HepG2 (cell line): ENCODE results near the gene DTD2. TPM values are rescaled to one million over a fixed set of nuclear protein-coding genes. Genes with fewer than 3 reads are reported as not detected.
A peak's percentile ranks its signal among the peaks of the same experiment; 100 is the strongest.

Experiments used
- CBX2 ChIP-seq, 2 experiments: fragments of 200-600 bp in 1 of 2; sonication (generic); formaldehyde crosslinking in 1 of 2; IDR thresholded peaks; 2 replicates each; pipeline versions ENCODE4 v1.7.0 to v1.8.1; 2018 to 2022; ENCODE audit warnings: low read depth in 2 of 2, low read length in 1 of 2, mild to moderate bottlenecking in 1 of 2, missing genetic modification reagents in 1 of 2
- ETS1 ChIP-seq: sonication (generic); formaldehyde crosslinking; IDR thresholded peaks from 2 replicates; pipeline ENCODE4 v1.4.0; 2020; ENCODE audit warnings: missing genetic modification reagents
- FOXA3 ChIP-seq: IDR thresholded peaks from 2 replicates; pipeline ENCODE4 v1.6.1; 2016; ENCODE audit warnings: missing genetic modification reagents, missing compliant biosample characterization
- HINFP ChIP-seq: sonication (generic); formaldehyde crosslinking; IDR thresholded peaks from 2 replicates; pipeline ENCODE4 v1.4.0; 2020; ENCODE audit warnings: low read depth, mild to moderate bottlenecking, missing genetic modification reagents
- ISL2 ChIP-seq: sonication (generic); formaldehyde crosslinking; IDR thresholded peaks from 2 replicates; pipeline ENCODE4 v1.5.0; 2020; ENCODE audit warnings: missing genetic modification reagents
- KMT2A ChIP-seq: sonication (generic); formaldehyde crosslinking; IDR thresholded peaks from 2 replicates; pipeline ENCODE4 v1.4.0; 2020; ENCODE audit warnings: missing genetic modification reagents
- NFKB2 ChIP-seq: sonication (generic); formaldehyde crosslinking; IDR thresholded peaks from 2 replicates; pipeline ENCODE4 v1.4.0; 2020; ENCODE audit warnings: missing genetic modification reagents, borderline replicate concordance
- NKX3-1 ChIP-seq: sonication (generic); formaldehyde crosslinking; IDR thresholded peaks from 2 replicates; pipeline ENCODE4 v1.5.0; 2020; ENCODE audit warnings: missing genetic modification reagents
- NONO ChIP-seq, 2 experiments: fragments of 450-650 bp in 1 of 2; sonication (generic) in 1 of 2; formaldehyde crosslinking in 1 of 2; IDR thresholded peaks in 1 of 2; conservative IDR thresholded peaks in 1 of 2; 2 replicates each; pipeline versions ENCODE4 v1.6.1 to v1.8.0; 2017 to 2022; ENCODE audit warnings: mild to moderate bottlenecking in 1 of 2, missing genetic modification reagents in 1 of 2, moderate library complexity in 1 of 2
- NR2F6 ChIP-seq, 2 experiments: IDR thresholded peaks; 2 replicates each; pipeline ENCODE4 v1.6.1; 2016; ENCODE audit warnings: antibody characterized with exemption in 1 of 2, mild to moderate bottlenecking in 1 of 2
- PCBP1 ChIP-seq: fragments of 200-400 bp; formaldehyde crosslinking; IDR thresholded peaks from 2 replicates; pipeline ENCODE4 v1.6.1; 2017; ENCODE audit warnings: mild to moderate bottlenecking, low read depth, low read length, borderline replicate concordance
- PHB2 ChIP-seq: fragments of 450-650 bp; IDR thresholded peaks from 2 replicates; pipeline ENCODE4 v1.6.1; 2018; ENCODE audit not compliant: partially characterized antibody
- RAD21 ChIP-seq: fragments of 450-650 bp; formaldehyde crosslinking; IDR thresholded peaks from 2 replicates; pipeline ENCODE4 v1.5.0; 2020; ENCODE audit warnings: mild to moderate bottlenecking
- SCMH1 ChIP-seq: sonication (generic); formaldehyde crosslinking; IDR thresholded peaks from 2 replicates; pipeline ENCODE4 v1.9.0; 2021; ENCODE audit warnings: missing genetic modification reagents, mild to moderate bottlenecking, borderline replicate concordance
- SNAI1 ChIP-seq: sonication (generic); formaldehyde crosslinking; IDR thresholded peaks from 2 replicates; pipeline ENCODE4 v1.5.0; 2020; ENCODE audit warnings: mild to moderate bottlenecking, missing genetic modification reagents, borderline replicate concordance
- SOX13 ChIP-seq, 3 experiments: fragments of 450-650 bp in 1 of 3; sonication (generic) in 1 of 3; formaldehyde crosslinking in 1 of 3; IDR thresholded peaks in 2 of 3; conservative IDR thresholded peaks in 1 of 3; 2 replicates each; pipeline versions ENCODE4 v1.5.0 to v1.6.1; 2016 to 2020; ENCODE audit warnings: antibody characterized with exemption in 1 of 3, mild to moderate bottlenecking in 1 of 3, missing compliant biosample characterization in 1 of 3, missing genetic modification reagents in 1 of 3, moderate library complexity in 1 of 3
- THAP8 ChIP-seq: sonication (generic); formaldehyde crosslinking; IDR thresholded peaks from 2 replicates; pipeline ENCODE4 v1.5.1; 2020; ENCODE audit warnings: missing genetic modification reagents, mild to moderate bottlenecking, borderline replicate concordance
- ZBTB21 ChIP-seq: sonication (generic); formaldehyde crosslinking; IDR thresholded peaks from 2 replicates; pipeline ENCODE4 v1.4.0; 2020; ENCODE audit warnings: missing genetic modification reagents
- ZKSCAN8 ChIP-seq: IDR thresholded peaks from 2 replicates; pipeline ENCODE4 v1.6.1; 2016; ENCODE audit warnings: borderline replicate concordance, missing genetic modification reagents, missing compliant biosample characterization
- ZNF18 ChIP-seq: sonication (generic); formaldehyde crosslinking; IDR thresholded peaks from 2 replicates; pipeline ENCODE4 v1.8.0; 2022; ENCODE audit warnings: mild to moderate bottlenecking, missing genetic modification reagents; ENCODE audit not compliant: insufficient replicate concordance
- ZNF180 ChIP-seq: sonication (generic); formaldehyde crosslinking; IDR thresholded peaks from 2 replicates; pipeline ENCODE4 v1.4.0; 2020; ENCODE audit warnings: low read depth, missing genetic modification reagents, borderline replicate concordance
- ZNF326 ChIP-seq: sonication (generic); formaldehyde crosslinking; IDR thresholded peaks from 2 replicates; pipeline ENCODE4 v1.4.0; 2020; ENCODE audit warnings: missing genetic modification reagents, borderline replicate concordance
- ZNF713 ChIP-seq: sonication (generic); formaldehyde crosslinking; IDR thresholded peaks from 2 replicates; pipeline ENCODE4 v1.4.0; 2020; ENCODE audit warnings: mild to moderate bottlenecking, missing genetic modification reagents
- polyA plus RNA-seq, 8 experiments: library from polyadenylated mRNA; depleted of rRNA in 3 of 8; stranded (reverse) in 7 of 8; unstranded in 1 of 8; fragments of >200 nt; fragmentation: Illumina TruSeq in 4 of 8; extraction: Trizol in 4 of 8; gene quantifications; 2 replicates each; pipeline versions ENCODE4 v1.2.1 to v1.2.3, GENCODE V29; 2011 to 2016; ENCODE audit warnings: low read depth in 4 of 8, missing spikeins in 1 of 8, mixed read lengths in 1 of 8; ENCODE audit not compliant: insufficient read depth in 1 of 8
- total RNA-seq, 5 experiments: library from RNA; depleted of rRNA; stranded (reverse); fragments of >200 nt; fragmentation: Illumina TruSeq; extraction: Trizol; gene quantifications; 2 replicates each; pipeline ENCODE4 v1.2.3, GENCODE V29; 2016; ENCODE audit warnings: low read depth in 1 of 5

Gene DTD2
- total and polyA plus RNA-seq, 2 of the 13 experiments (the other 11 are each of a cell fraction or from before 2014, with no cell fraction given), result 22.3 to 49.8 TPM

GRCh38 chr14:31456841-31457664 is at the start of gene DTD2 (continued):
- TF ChIP-seq PCBP1 (0 out of 2 replicates have a peak, but pooled peaks have one; percentile 60), RAD21 (peak; percentile 79), THAP8 (CRISPR knock-in tag) (peak; percentile 96), ZKSCAN8 (CRISPR knock-in tag) (peak; percentile 97), SCMH1 (CRISPR knock-in tag) (no peak), NFKB2 (CRISPR knock-in tag) (peak; percentile 100; the same call in 1 of the 2 replicates), PHB2 (no peak), ZNF326 (peak; percentile 33; the same call in 1 of the 2 replicates), KMT2A (peak; percentile 100), NR2F6 (IDR thresholded peaks at IDR 0.05) (peak; percentile 67), NR2F6 (CRISPR knock-in tag; IDR thresholded peaks at IDR 0.05) (peak; percentile 78), NONO (IDR thresholded peaks at IDR 0.05) (no peak), NONO (CRISPR knock-in tag; conservative IDR thresholded peaks at IDR 0.05) (peak; percentile 100), HINFP (CRISPR knock-in tag) (peak; percentile 98), CBX2 (IDR thresholded peaks at IDR 0.05; ENCODE audit: low read depth, low read length) (0 out of 2 replicates have a peak, but pooled peaks have one; percentile 8), CBX2 (CRISPR knock-in tag; IDR thresholded peaks at IDR 0.05; ENCODE audit: low read depth) (peak; percentile 89), FOXA3 (CRISPR knock-in tag) (peak; percentile 80), ZNF18 (CRISPR knock-in tag) (peak; percentile 95), NKX3-1 (CRISPR knock-in tag) (peak; percentile 99), ZNF713 (CRISPR knock-in tag) (peak; percentile 100), ZBTB21 (0 out of 2 replicates have a peak, but pooled peaks have one; percentile 21), ETS1 (CRISPR knock-in tag) (peak; percentile 96), ISL2 (CRISPR knock-in tag) (peak; percentile 95), ZNF180 (CRISPR knock-in tag) (peak; percentile 98), SOX13 (IDR thresholded peaks at IDR 0.05) (peak; percentile 71; the same call in 1 of the 2 replicates), SOX13 (CRISPR knock-in tag; conservative IDR thresholded peaks at IDR 0.05 in 1 of 2, IDR thresholded peaks at IDR 0.05 in 1 of 2) (peak; percentile 55 to 76; a peak in 3 of 4 replicates), SNAI1 (CRISPR knock-in tag) (peak; percentile 99; the same call in 1 of the 2 replicates)
